BLaER1 (cell line): ENCODE results near the gene ZBTB17.

Experiments used
- H3K27ac ChIP-seq: shearing (Covaris generic); formaldehyde crosslinking; 2 replicates; pipeline ENCODE4 v1.8.1; 2022
- H3K27me3 ChIP-seq: shearing (Covaris generic); formaldehyde crosslinking; 2 replicates; pipeline ENCODE4 v1.8.1; 2022
- H3K36me3 ChIP-seq: shearing (Covaris generic); formaldehyde crosslinking; 2 replicates; pipeline ENCODE4 v1.8.1; 2022
- H3K4me1 ChIP-seq: shearing (Covaris generic); formaldehyde crosslinking; 2 replicates; pipeline ENCODE4 v1.8.1; 2022
- H3K4me2 ChIP-seq: shearing (Covaris generic); formaldehyde crosslinking; 2 replicates; pipeline ENCODE4 v1.8.1; 2022
- H3K4me3 ChIP-seq: shearing (Covaris generic); formaldehyde crosslinking; 2 replicates; pipeline ENCODE4 v1.8.1; 2022
- H3K9ac ChIP-seq: shearing (Covaris generic); formaldehyde crosslinking; 2 replicates; pipeline ENCODE4 v1.8.1; 2022
- H3K9me3 ChIP-seq: shearing (Covaris generic); formaldehyde crosslinking; 2 replicates; pipeline ENCODE4 v1.8.1; 2022
- H4K20me1 ChIP-seq: shearing (Covaris generic); formaldehyde crosslinking; 2 replicates; pipeline ENCODE4 v1.8.1; 2022
- Cebpa-rat ChIP-seq: shearing (Covaris generic); IDR thresholded peaks from 2 replicates; pipeline ENCODE4 v1.8.1; 2022

The ZBTB17 gene

DNA sequence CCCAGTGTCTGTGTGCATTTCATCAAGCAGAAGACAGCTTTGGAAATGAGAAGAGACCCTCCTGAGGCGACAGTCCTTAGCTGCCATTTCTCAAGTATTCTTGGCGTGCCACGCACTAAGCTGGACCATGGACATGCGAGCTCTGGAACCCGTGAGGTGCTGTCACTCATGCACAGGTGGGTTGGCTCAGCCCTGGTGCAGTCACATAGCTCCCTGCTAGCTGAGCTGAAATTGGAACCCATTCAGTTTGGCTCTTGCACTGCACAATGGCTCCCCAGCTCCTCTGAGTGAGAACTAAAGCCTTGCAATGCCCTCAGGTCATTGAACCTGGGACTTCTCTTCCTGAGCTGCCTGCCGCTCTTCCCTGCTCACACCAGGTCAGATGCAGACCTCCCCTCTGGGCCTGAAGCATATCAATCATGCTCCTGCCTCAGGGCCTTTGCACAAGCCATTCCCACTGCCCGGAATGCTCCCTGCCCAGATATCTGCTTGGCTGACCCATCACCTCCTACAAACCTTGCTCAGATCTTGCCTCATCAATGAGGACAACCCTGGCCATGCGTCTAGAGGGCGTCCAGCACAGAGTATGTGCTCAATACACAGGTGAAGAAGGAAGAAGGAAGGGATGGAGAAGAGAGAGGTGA, 21.9 kb upstream of the ZBTB17 start:
- Histone ChIP-seq H3K4me1 (peaks cover 9% of the 10 kb centered on the region), H3K4me3 (no peak overlapping the region), H3K36me3 (no peaks in the 10 kb centered on the region), H3K9ac (no peak overlapping the region), H3K9me3 (no peaks in the 10 kb centered on the region), H3K4me2 (no peak overlapping the region), H3K27me3 (no peaks in the 10 kb centered on the region), H4K20me1 (no peaks in the 10 kb centered on the region), H3K27ac (no peak overlapping the region)
- TF ChIP-seq Cebpa-rat = no peak

DNA sequence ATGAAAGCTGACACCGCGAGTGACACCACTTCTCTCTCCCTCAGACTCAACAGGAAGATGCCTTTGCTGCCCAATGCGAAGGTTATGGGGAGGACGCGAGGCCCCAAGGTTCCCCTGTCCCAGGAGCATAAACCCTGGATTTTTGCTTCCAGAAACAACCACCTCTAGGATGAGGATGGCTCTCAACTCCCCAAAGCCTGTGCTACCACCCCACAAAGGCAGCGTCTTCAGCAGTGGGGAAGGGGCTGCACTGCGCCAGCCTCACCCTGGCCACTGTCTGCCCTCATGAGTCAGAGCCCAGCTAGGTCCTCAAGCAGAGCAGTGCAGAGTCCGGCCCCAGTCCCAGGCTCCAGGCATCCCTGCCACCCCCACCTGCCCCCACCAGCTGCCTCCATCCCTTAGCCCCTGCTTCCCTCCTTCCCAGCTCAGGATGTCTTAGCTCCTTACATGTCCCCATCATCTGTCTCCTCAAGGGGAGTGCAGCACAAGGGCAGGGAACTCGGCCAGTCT, 21.2 kb upstream of the ZBTB17 start:
- Histone ChIP-seq H3K27ac (no peak overlapping the region), H3K9me3 (no peaks in the 10 kb centered on the region), H3K9ac (no peak overlapping the region), H4K20me1 (no peaks in the 10 kb centered on the region), H3K27me3 (no peaks in the 10 kb centered on the region), H3K36me3 (no peaks in the 10 kb centered on the region), H3K4me1 (peaks cover 15% of the 10 kb centered on the region), H3K4me2 (no peak overlapping the region), H3K4me3 (no peak overlapping the region)
- no peak for TF ChIP-seq Cebpa-rat

DNA sequence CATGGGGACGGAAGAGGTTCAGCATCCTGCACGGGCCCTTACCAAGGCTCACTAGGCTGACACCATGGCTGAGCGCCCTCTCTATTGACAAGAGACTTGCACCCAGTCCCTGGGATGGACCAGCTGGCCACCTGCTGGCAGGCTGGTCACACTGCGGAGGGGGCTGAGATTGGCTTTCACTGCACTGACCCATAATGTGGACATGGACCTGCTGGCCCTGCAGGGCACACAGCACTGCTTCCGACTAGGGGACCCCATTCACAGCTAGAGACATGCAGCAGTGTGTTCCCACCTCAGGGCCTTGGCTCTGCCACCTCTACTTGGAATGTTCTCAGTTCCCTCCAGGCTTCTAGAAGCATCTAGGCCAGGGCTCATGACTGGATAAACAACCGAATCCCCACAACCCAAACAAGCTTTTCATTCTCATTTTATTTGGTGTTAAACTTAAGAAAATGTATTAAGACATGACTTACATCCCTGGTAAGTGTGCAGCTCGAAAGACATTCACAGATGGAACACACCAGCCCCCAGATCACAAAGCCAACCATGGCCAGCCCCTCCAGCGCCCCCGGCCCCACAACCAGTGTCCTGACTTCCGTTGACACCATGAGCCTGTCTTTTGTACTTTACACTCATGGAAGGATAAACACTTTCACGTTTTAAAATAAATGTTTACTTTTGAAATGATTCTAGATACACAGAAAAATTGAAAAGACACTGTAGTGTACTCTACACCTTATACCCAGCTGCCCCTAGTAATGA, 18.9 kb upstream of the ZBTB17 start:
- no peak overlapping the region for H3K9ac ChIP-seq
- H3K4me2 ChIP-seq = no peak overlapping the region
- H3K9me3 ChIP-seq = no peaks in the 10 kb centered on the region
- H3K27me3 ChIP-seq = no peaks in the 10 kb centered on the region
- H4K20me1 ChIP-seq = no peaks in the 10 kb centered on the region
- TF ChIP-seq Cebpa-rat = no peak
- H3K4me1 ChIP-seq = peaks cover 25% of the 10 kb centered on the region
- no peak overlapping the region for H3K27ac ChIP-seq
- H3K4me3 ChIP-seq = no peak overlapping the region
- H3K36me3 ChIP-seq = no peaks in the 10 kb centered on the region

DNA sequence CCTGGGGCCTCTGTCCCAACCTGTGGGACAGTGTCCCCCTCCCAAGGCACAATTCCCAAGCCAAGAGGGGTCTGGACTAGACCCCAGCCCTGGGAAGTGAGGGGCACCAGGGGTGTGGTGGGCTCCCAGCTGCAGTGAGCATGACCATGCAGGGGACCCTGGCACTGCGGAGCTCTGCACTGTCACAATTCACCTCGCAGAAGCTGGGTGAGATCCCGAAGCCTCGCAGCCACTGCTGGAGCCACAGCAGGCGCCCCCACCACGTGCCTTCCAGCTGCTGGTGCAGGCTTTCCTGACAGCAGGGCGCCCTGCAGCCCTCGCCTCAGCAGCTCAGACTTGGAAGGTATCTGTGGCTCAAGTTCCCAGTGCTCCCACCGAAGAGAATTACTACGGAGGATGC, 18.2 kb upstream of the ZBTB17 start:
- Histone ChIP-seq H3K4me3 (no peak overlapping the region), H3K27me3 (no peaks in the 10 kb centered on the region), H3K9ac (no peak overlapping the region), H3K4me2 (no peak overlapping the region), H3K9me3 (no peaks in the 10 kb centered on the region), H3K27ac (no peak overlapping the region), H3K4me1 (peaks cover 25% of the 10 kb centered on the region), H3K36me3 (no peaks in the 10 kb centered on the region), H4K20me1 (no peaks in the 10 kb centered on the region)
- no peak for TF ChIP-seq Cebpa-rat

DNA sequence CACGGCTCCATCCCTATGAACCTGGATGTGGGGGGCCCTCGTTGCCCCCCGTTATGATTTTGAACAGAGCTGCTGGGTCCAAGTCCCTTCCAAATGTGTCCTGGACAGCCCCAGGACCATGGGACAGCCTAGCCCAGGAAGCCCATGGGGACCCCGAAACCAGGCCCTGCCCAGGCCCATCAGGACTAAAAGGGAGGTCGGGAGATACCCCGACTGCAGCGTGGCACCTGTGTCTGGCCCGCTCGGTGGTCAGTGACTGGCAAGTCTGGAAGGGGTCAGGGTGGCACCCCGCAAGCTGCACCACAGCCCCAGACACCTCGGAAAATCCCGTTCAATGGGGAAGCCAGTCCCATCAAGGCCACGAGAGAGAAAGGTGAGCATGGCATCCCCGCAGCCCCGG, 17.8 kb upstream of the ZBTB17 start:
- Histone ChIP-seq H3K9me3 (no peaks in the 10 kb centered on the region), H3K4me2 (no peak overlapping the region), H3K4me3 (no peak overlapping the region), H3K9ac (no peak overlapping the region), H3K36me3 (no peaks in the 10 kb centered on the region), H4K20me1 (no peaks in the 10 kb centered on the region), H3K4me1 (peaks cover 25% of the 10 kb centered on the region), H3K27me3 (no peaks in the 10 kb centered on the region), H3K27ac (no peak overlapping the region)
- TF ChIP-seq Cebpa-rat = no peak

DNA sequence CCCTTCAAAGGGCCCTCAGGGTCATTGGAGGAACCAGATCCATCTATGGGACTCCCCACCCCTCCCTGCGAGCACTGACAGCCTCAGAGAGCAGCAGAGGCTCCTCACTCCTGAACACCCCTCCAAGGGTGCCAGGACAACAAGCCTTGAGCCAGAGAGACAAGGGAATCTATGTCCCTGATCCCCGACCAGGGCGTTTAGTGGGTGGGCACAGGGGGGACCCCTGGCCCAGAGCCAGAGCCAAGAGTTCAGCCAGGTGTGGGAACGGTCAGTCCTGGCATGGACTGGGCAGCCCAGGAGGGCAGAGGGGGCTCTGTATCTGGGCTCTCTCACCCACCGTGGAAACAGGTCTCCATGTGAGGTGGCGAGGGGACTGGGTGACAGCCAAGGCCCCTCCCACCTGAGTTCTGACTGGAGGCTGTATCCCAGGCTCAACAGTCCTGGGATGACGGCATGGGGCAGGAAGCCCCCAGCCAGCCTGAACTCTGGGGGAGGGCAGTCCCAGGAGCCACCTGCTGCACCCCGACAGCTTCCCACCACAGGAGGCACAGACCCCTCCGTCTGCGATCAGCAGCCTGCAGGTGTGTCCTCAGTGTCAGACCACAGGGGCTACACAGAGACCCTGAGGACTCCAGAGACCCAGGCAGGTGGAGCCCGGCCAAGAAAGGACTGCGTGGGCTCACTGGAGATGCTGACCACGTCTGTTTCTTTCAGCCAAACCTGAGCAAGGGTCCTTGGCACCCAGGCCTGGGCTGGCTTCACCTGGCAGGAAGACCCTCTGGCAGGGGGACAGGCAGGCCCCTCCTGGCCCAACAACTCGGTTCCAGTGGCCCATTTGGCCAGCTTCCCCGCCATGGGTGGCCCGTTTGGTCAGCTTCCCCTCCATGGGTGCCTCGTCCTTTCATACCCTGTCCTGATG, 16.9 kb upstream of the ZBTB17 start:
- Histone ChIP-seq H3K9me3 (no peaks in the 10 kb centered on the region), H3K4me3 (no peak overlapping the region), H3K9ac (peak overlapping the region; percentile 27; the same call in 1 of the 2 replicates), H3K27ac (peak overlapping the region; percentile 51), H3K4me2 (peak overlapping the region; percentile 67), H3K36me3 (no peaks in the 10 kb centered on the region), H4K20me1 (no peaks in the 10 kb centered on the region), H3K4me1 (peaks cover 25% of the 10 kb centered on the region), H3K27me3 (no peaks in the 10 kb centered on the region)
- TF ChIP-seq Cebpa-rat = no peak

DNA sequence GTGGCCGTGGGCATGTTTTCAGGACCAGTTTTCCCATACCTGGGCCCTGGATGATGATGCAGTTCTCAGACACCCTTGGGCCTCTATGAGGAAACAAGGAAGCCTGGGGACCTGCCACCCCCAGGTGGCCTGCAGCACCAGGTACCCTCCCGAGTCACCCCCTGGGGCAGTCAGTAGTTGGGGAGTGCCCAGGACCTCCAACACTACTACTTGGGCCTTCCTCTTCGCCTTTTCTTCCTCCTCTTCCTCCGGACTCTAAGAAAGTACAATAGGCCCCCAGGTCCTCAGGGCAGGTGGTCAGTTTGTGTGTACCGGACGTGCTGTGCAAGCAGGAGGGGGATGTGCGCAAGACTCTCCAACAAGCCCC, 16.3 kb upstream of the ZBTB17 start:
- Histone ChIP-seq H4K20me1 (no peaks in the 10 kb centered on the region), H3K36me3 (no peaks in the 10 kb centered on the region), H3K4me2 (peak overlapping the region; percentile 67), H3K27ac (peak overlapping the region; percentile 51), H3K4me1 (peaks cover 25% of the 10 kb centered on the region), H3K4me3 (no peak overlapping the region), H3K9ac (no peak overlapping the region), H3K27me3 (no peaks in the 10 kb centered on the region), H3K9me3 (no peaks in the 10 kb centered on the region)
- TF ChIP-seq Cebpa-rat = no peak

DNA sequence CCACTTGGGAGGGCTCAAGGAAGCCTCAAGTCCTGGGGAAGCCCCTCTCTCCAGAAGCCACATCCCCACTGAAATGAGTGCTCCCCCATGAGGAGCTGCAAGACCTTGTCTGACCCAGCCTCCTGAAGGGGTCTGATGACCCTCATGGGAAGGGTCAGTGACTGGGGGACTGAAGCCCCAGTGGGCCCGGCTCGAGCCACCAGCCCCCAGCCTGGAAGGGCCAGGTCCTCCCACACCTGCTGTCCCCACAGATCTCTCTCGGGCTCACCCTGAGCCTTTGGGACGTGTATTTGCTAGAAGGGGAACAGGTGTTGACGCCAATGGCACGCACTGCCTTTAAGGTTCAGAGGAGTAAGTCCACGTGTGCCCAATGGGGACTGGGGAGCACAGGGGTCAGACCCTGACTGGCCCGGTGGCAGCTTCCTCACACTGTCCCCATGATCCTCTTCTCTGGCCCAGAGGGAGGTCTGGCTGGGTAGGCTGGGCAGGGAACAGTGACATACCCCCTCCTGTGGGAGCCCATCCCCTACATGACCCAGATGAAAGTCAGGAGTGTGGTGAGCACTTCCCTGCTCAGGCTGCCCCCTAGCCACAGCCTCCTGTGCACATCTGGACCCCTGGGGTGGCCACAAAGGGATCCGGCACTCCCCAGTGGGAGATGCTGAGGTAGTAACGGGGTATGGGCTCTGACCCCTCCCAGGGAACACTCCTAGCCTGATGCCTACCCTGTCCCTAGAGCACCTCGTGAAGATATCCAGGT, 15.7 kb upstream of the ZBTB17 start:
- Histone ChIP-seq H3K27ac (peak overlapping the region; percentile 51; the same call in 1 of the 2 replicates), H3K9ac (no peak overlapping the region), H3K27me3 (no peaks in the 10 kb centered on the region), H3K4me2 (peak overlapping the region; percentile 67), H4K20me1 (no peaks in the 10 kb centered on the region), H3K4me3 (no peak overlapping the region), H3K9me3 (no peaks in the 10 kb centered on the region), H3K4me1 (peaks cover 25% of the 10 kb centered on the region), H3K36me3 (no peaks in the 10 kb centered on the region)
- TF ChIP-seq Cebpa-rat = no peak

DNA sequence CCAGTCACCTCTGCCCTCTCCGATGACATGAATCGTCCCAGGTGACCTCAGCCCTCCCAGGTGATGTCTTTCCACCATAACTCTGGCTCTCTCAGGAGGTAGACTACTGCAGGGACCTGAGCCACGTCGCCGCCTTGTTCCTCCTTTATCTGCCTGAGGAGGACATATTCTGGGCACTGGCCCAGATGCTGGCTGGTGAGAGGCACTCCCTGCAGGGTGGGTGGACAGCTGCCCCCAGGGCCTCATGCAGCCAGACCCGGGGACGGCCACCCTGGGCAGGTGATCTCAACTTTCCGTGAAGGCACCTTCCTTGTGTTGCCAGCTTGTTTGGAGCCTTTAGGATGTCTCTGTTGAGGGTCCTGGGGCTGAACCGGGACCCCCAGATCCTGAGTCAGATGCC, 13.9 kb upstream of the ZBTB17 start:
- Histone ChIP-seq H4K20me1 (no peaks in the 10 kb centered on the region), H3K4me2 (no peak overlapping the region), H3K4me3 (no peak overlapping the region), H3K36me3 (no peaks in the 10 kb centered on the region), H3K9ac (no peak overlapping the region), H3K27me3 (no peaks in the 10 kb centered on the region), H3K4me1 (peaks cover 25% of the 10 kb centered on the region), H3K9me3 (no peaks in the 10 kb centered on the region), H3K27ac (no peak overlapping the region)
- no peak for TF ChIP-seq Cebpa-rat
